Right atrium auricular region (tissue), 2 donors: ENCODE results near the gene TEX10. TPM values are rescaled to one million over a fixed set of nuclear protein-coding genes. Genes with fewer than 3 reads are reported as not detected.
"Not testable (repeated sequence)": the region's sequence is repeated elsewhere in the genome, so short reads cannot be mapped to it uniquely, and the experiment has no call there.

Experiments
- DNase-seq: peaks from one replicate; pipeline ENCODE4 v3.0.0-alpha.2; 2019; ENCODE audit warnings: low spot score
- H3K27ac ChIP-seq, 2 donors: fragments of 200-600 bp; sonication (generic); 1 replicate in 1 of 2; 2 replicates in 1 of 2; pipeline ENCODE4 v1.5.1; 2016 to 2019
- H3K27me3 ChIP-seq, 2 donors: fragments of 200-600 bp; sonication (generic); one replicate each; pipeline versions ENCODE4 v1.5.1 to v1.6.0; 2017 to 2019
- H3K36me3 ChIP-seq: fragments of 200-600 bp; sonication (generic); one replicate; pipeline ENCODE4 v1.5.1; 2016
- H3K4me1 ChIP-seq, 2 donors: fragments of 200-600 bp; sonication (generic); one replicate each; pipeline versions ENCODE4 v1.5.1 to v1.6.0; 2017 to 2019
- H3K4me3 ChIP-seq, 2 donors: fragments of 200-600 bp; sonication (generic); 1 replicate in 1 of 2; 2 replicates in 1 of 2; pipeline ENCODE4 v1.5.1; 2017 to 2019; ENCODE audit warnings: mild to moderate bottlenecking in 1 of 2, moderate library complexity in 1 of 2
- H3K9me3 ChIP-seq, 2 donors: fragments of 200-600 bp; sonication (generic); one replicate each; pipeline ENCODE4 v1.5.1; 2019
- CTCF ChIP-seq, 2 donors: fragments of 200-600 bp; sonication (generic); IDR thresholded peaks; one replicate each; pipeline ENCODE4 v1.5.1; 2019; ENCODE audit warnings: antibody characterized with exemption in 2 of 2
- total RNA-seq, 2 donors: library from RNA; depleted of rRNA; stranded (reverse); fragments of >200 nt; gene quantifications; one replicate each; pipeline ENCODE4 v1.1.0, GENCODE V29; 2016

Gene TEX10
- total RNA-seq, 2 donors from 2014 or later = 8.6 to 9.9 TPM

GRCh38 chr9:100346836-100347235, 5.9 kb downstream of the TEX10 start:
- Histone ChIP-seq H3K4me3 (no peak overlapping the region), H3K27me3 (no peaks in the 10 kb centered on the region), H3K9me3 (no peaks in the 10 kb centered on the region), H3K27ac (no peak overlapping the region), H3K36me3 (peaks cover 13% of the 10 kb centered on the region), H3K4me1 (peaks cover 0 to 10% of the 10 kb centered on the region in 2 donors)
- DNase-seq = no peak
- no peak for TF ChIP-seq CTCF (IDR thresholded peaks at IDR 0.05)

DNA sequence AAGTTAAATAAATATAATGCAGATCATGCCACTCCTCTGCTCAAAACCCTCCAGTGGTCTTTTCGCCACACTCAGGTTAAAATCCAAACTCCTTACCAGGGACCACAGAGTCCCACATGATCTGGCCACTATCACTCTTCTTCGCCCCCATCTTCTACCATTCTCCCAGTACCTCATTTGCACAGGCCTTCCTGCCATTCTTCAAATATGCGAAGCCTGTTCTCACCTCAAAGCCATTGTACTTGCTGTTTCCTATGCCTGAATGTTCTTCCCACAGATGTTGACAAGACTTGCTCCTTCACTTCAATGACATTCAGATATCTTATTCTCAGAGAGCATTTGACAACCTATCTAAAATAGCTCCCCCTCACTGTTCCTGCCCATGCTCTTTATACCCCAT, 10.9 kb downstream of the TEX10 start:
- no peak for DNase-seq
- H3K4me1 ChIP-seq = no peaks in the 10 kb centered on the region
- no peak overlapping the region for H3K27ac ChIP-seq
- H3K36me3 ChIP-seq = peaks cover 13% of the 10 kb centered on the region
- H3K4me3 ChIP-seq = no peak overlapping the region
- no peaks in the 10 kb centered on the region for H3K27me3 ChIP-seq
- no peak for TF ChIP-seq CTCF (IDR thresholded peaks at IDR 0.05)
- no peaks in the 10 kb centered on the region for H3K9me3 ChIP-seq

GRCh38 chr9:100340224-100340623, 12.5 kb downstream of the TEX10 start:
- no peak for DNase-seq
- Histone ChIP-seq H3K27ac (no peak overlapping the region), H3K4me3 (no peak overlapping the region), H3K36me3 (peaks cover 6% of the 10 kb centered on the region), H3K9me3 (no peaks in the 10 kb centered on the region), H3K27me3 (no peaks in the 10 kb centered on the region), H3K4me1 (no peaks in the 10 kb centered on the region)
- no peak for TF ChIP-seq CTCF (IDR thresholded peaks at IDR 0.05)

GRCh38 chr9:100338736-100339135, 14.0 kb downstream of the TEX10 start:
- not testable (repeated sequence) for H3K27me3 ChIP-seq, H3K27ac ChIP-seq, H3K36me3 ChIP-seq, H3K4me1 ChIP-seq, DNase-seq, H3K9me3 ChIP-seq, H3K4me3 ChIP-seq

DNA sequence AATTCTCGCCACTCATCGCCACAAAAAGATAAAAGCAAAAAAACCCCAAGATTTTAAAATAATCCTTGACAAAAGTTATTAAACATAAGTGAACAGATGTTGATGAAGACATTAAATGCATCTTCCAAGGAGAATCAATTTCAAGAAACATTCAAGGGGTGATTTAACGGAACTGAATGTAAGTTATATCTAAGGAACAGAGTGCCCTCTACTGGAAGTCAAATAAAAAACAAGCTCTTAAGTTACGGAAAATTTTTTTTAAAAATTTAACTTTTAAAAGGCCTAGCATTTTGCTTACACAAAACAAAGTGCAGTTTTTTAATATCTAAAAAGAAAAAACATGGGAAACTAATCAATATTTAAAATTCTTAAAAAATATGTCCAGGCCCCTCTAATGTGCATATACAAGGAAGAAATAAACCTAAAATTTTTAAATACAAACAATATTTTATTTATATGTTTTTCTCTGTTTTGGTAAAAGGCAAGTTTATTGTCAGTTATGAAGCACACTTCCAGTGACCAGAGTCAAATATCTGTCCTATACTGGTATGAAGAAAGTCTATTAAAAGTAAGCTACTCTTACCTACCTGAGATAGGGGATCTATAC, 28.0 kb downstream of the TEX10 start:
- DNase-seq = no peak
- Histone ChIP-seq H3K36me3 (peaks cover 8% of the 10 kb centered on the region), H3K27me3 (no peaks in the 10 kb centered on the region), H3K4me1 (no peaks in the 10 kb centered on the region), H3K9me3 (no peaks in the 10 kb centered on the region), H3K27ac (no peak overlapping the region), H3K4me3 (no peak overlapping the region)
- peak in 1 of 2 donors; percentile 66 for TF ChIP-seq CTCF (IDR thresholded peaks at IDR 0.05)

DNA sequence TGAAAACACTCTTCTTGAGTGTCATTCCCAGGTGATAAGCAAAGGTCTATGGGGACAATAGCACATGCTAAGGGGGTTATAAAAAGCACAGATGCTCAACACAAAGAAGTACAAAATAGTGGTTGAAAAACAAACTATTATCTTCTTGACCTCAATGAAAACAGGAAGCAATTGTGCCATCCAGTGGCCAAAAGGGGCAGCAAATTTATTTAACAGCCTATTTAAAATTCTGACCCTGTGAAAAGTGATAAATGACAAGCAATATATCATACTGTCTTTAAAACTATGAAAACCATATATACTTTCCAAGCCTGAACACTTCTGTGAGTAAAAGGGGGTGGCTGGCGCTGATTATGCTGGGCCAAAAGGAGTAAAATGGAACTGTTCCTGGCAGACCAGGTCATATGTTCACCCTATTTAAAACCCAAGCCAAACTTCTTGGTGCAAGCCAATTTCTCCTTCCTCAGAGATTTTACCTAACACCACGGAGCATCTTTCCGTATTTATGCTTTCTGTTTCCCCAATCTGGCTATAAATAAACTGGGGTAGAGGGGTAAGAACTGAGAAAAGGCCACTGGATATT, 29.7 kb downstream of the TEX10 start:
- peaks cover 4% of the 10 kb centered on the region for H3K36me3 ChIP-seq
- no peaks in the 10 kb centered on the region for H3K27me3 ChIP-seq
- no peak for DNase-seq
- H3K4me1 ChIP-seq = no peaks in the 10 kb centered on the region
- H3K4me3 ChIP-seq = no peak overlapping the region
- peak; percentile 62 to 80 for TF ChIP-seq CTCF (IDR thresholded peaks at IDR 0.05)
- H3K9me3 ChIP-seq = no peaks in the 10 kb centered on the region
- H3K27ac ChIP-seq = no peak overlapping the region
